SU-DHL-6 (cell line): ENCODE data around the gene IQSEC2.

Source experiments
- H2AFZ ChIP-seq: fragments of 200-600 bp; sonication (generic); 2 replicates; pipeline ENCODE4 v1.6.1; 2014; ENCODE audit warnings: low read depth, mild to moderate bottlenecking, moderate library complexity, mixed read lengths, antibody characterized with exemption, low read length; ENCODE audit not compliant: severe bottlenecking
- H3F3A ChIP-seq: fragments of 200-600 bp; shearing (Covaris generic); 2 replicates; pipeline ENCODE4 v1.6.0; 2016; ENCODE audit warnings: antibody characterized with exemption, mild to moderate bottlenecking; ENCODE audit not compliant: insufficient read depth
- H3K27ac ChIP-seq: fragments of 200-600 bp; sonication (generic); 2 replicates; pipeline ENCODE4 v1.5.1; 2016; ENCODE audit warnings: low read depth, mild to moderate bottlenecking, low read length, moderate library complexity, mixed read lengths
- H3K27me3 ChIP-seq: fragments of 200-600 bp; sonication (generic), shearing (Covaris generic); 2 replicates; pipeline ENCODE4 v1.6.0; 2014; ENCODE audit warnings: mild to moderate bottlenecking, low read length
- H3K36me3 ChIP-seq: fragments of 200-600 bp; sonication (generic); 2 replicates; pipeline ENCODE4 v1.6.1; 2014; ENCODE audit warnings: mild to moderate bottlenecking, low read length, mixed read lengths
- H3K4me2 ChIP-seq: fragments of 300-600, 200-600 bp; shearing (Covaris generic), sonication (generic); 2 replicates; pipeline ENCODE4 v1.6.0; 2014; ENCODE audit warnings: low read length, low read depth, mild to moderate bottlenecking; ENCODE audit not compliant: poor library complexity, severe bottlenecking
- H3K4me3 ChIP-seq: fragments of 200-600 bp; sonication (generic); 2 replicates; pipeline ENCODE4 v1.5.1; 2014; ENCODE audit warnings: antibody characterized with exemption, low read length, mild to moderate bottlenecking, mixed read lengths; ENCODE audit not compliant: insufficient read depth, poor library complexity, severe bottlenecking
- H3K79me2 ChIP-seq: fragments of 200-600 bp; sonication (generic); 2 replicates; pipeline ENCODE4 v1.6.1; 2014; ENCODE audit warnings: mild to moderate bottlenecking, low read length, moderate library complexity; ENCODE audit not compliant: insufficient read depth
- H3K9ac ChIP-seq: fragments of 200-600 bp; sonication (generic); 2 replicates; pipeline ENCODE4 v1.7.0; 2014; ENCODE audit warnings: mild to moderate bottlenecking, low read length
- H3K9me2 ChIP-seq: fragments of 200-600 bp; sonication (generic); replicated peaks from 2 replicates; pipeline ENCODE4 v1.6.1; 2014; ENCODE audit warnings: low read length; ENCODE audit not compliant: insufficient read depth
- H3K9me3 ChIP-seq: fragments of 200-600 bp; sonication (generic); 2 replicates; pipeline ENCODE4 v1.6.1; 2014; ENCODE audit warnings: low read length, mixed read lengths; ENCODE audit not compliant: insufficient read depth
- H4K20me1 ChIP-seq: fragments of 200-600 bp; sonication (generic); 2 replicates; pipeline ENCODE4 v1.6.1; 2014; ENCODE audit warnings: low read depth, mild to moderate bottlenecking, antibody characterized with exemption, low read length, moderate library complexity, mixed read lengths
- EZH2phosphoT487 ChIP-seq: fragments of 200-600 bp; sonication (generic), shearing (Covaris generic); conservative IDR thresholded peaks from 2 replicates; pipeline ENCODE4 v1.6.1; 2018; ENCODE audit warnings: mild to moderate bottlenecking, antibody characterized with exemption, low read length, moderate library complexity, mixed read lengths
- TF ChIP-seq, protein P1 (sequence below): fragments of 200-600 bp; sonication (generic); IDR thresholded peaks from one replicate; pipeline ENCODE4 v1.5.1; 2017; ENCODE audit warnings: antibody characterized with exemption, mild to moderate bottlenecking, low read length, moderate library complexity; ENCODE audit not compliant: insufficient read depth, poor library complexity, severe bottlenecking

IQSEC2 gene

DNA sequence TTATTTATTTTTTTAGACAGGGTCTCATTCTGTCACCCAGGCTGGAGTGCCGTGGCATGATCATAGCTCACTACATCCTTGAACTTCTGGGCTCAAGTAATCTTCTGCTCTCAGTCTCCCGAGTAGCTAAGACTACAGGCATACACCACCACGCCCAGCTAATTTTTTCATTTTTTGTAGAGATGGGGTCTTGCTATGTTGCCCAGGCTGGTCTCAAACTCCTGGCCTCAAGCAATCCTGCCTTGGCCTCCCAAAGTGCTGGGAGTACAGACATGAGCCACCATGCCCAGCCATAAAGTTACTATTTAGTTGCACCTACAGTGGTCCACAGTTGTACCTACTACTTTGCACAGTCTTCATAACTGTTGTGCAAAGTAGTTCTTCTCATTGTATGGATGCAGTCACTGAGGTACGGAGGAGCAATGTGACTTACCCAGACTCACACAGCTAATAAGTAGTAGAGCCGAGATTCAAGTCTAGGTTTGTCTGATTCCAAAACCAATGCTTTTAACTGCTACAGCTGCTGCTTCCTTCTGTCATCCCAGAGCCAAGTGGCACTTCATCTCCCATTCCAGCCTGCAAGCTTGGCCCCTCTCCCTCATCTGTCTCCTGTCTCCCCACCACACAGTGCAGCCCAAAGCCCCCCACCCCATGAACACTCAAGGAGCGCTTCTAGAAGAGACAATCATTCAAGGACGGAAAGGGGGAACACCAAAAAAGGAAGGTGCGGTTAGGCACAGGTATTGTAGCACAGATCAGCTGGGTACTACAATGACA is 24.0 kb upstream of the IQSEC2 start:
- no peak for TF ChIP-seq EZH2phosphoT487
- TF ChIP-seq, protein P1, sequence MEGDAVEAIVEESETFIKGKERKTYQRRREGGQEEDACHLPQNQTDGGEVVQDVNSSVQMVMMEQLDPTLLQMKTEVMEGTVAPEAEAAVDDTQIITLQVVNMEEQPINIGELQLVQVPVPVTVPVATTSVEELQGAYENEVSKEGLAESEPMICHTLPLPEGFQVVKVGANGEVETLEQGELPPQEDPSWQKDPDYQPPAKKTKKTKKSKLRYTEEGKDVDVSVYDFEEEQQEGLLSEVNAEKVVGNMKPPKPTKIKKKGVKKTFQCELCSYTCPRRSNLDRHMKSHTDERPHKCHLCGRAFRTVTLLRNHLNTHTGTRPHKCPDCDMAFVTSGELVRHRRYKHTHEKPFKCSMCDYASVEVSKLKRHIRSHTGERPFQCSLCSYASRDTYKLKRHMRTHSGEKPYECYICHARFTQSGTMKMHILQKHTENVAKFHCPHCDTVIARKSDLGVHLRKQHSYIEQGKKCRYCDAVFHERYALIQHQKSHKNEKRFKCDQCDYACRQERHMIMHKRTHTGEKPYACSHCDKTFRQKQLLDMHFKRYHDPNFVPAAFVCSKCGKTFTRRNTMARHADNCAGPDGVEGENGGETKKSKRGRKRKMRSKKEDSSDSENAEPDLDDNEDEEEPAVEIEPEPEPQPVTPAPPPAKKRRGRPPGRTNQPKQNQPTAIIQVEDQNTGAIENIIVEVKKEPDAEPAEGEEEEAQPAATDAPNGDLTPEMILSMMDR, result no peak
- no peak overlapping the region for H2AFZ ChIP-seq
- H3K27ac ChIP-seq, result no peak overlapping the region
- no peaks in the 10 kb centered on the region for H3F3A ChIP-seq
- H4K20me1 ChIP-seq, result no peaks in the 10 kb centered on the region
- no peaks in the 10 kb centered on the region for H3K9me2 ChIP-seq
- no peak overlapping the region for H3K9ac ChIP-seq
- no peak overlapping the region for H3K4me3 ChIP-seq
- no peak overlapping the region for H3K4me2 ChIP-seq
- H3K9me3 ChIP-seq, result no peaks in the 10 kb centered on the region
- no peaks in the 10 kb centered on the region for H3K36me3 ChIP-seq
- H3K27me3 ChIP-seq, result no peaks in the 10 kb centered on the region
- no peaks in the 10 kb centered on the region for H3K79me2 ChIP-seq

DNA sequence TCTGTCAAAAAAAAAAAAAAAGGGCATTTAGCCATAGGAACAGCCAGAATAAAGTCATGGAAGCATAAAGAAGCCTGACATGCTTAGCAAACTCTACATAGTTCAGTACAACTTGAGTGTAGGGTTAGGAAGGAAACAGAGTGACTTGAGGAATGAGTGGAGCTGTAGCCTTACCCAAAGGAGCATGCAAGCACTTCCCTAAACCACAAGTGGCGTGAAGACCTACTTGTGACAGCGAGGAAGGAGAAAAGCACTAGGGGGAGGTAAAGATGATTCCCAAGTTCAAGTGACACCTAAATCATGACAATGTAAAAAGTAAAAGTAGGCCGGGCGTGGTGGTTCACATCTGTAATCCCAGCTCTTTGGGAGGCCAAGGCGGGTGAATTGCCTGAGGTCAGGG is 21.8 kb upstream of the IQSEC2 start:
- no peak overlapping the region for H3K9ac ChIP-seq

DNA sequence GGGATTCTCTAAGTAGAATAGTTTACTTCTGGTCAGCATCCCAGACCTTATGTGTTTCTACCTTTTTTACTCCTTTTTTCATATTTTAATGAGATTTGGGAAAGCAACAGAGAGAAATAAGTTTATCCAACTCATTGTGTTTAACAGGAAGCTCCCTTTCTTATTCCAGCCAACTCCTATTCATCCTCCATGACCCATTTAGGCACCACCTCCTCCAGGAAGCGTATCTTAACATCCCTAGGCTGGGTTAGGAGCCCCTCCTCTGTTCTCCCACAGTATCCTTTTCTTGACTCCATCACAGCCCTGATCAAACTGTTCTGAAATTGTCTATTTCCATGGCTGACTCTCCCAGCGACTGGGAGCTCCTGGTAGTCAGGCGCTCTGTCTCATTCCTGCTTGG is 18.8 kb upstream of the IQSEC2 start:
- Histone ChIP-seq H4K20me1 (no peaks in the 10 kb centered on the region), H3K79me2 (no peaks in the 10 kb centered on the region), H3K27me3 (no peaks in the 10 kb centered on the region), H3K27ac (no peak overlapping the region), H3K9me2 (no peaks in the 10 kb centered on the region), H3K9ac (no peak overlapping the region), H3K36me3 (no peaks in the 10 kb centered on the region), H3K4me3 (no peak overlapping the region), H2AFZ (no peak overlapping the region), H3K9me3 (no peaks in the 10 kb centered on the region), H3K4me2 (no peak overlapping the region), H3F3A (no peaks in the 10 kb centered on the region)
- no peak for TF ChIP-seq EZH2phosphoT487
- TF ChIP-seq, protein P1, result no peak

More for the DNA sequence above, 21.8 kb upstream of the IQSEC2 start:
- Histone ChIP-seq H3K36me3 (no peaks in the 10 kb centered on the region), H4K20me1 (no peaks in the 10 kb centered on the region), H3F3A (no peaks in the 10 kb centered on the region), H3K9me2 (no peaks in the 10 kb centered on the region), H2AFZ (no peak overlapping the region), H3K79me2 (no peaks in the 10 kb centered on the region), H3K4me2 (no peak overlapping the region), H3K9me3 (no peaks in the 10 kb centered on the region), H3K27ac (no peak overlapping the region), H3K27me3 (no peaks in the 10 kb centered on the region), H3K4me3 (no peak overlapping the region)
- no peak for TF ChIP-seq EZH2phosphoT487
- TF ChIP-seq, protein P1, result no peak
